K562 (cell line): ENCODE data around the gene ITPR1. TPM values are rescaled to one million over a fixed set of nuclear protein-coding genes. Genes with fewer than 3 reads are reported as not detected.

Experiments
- ATF6 ChIP-seq: sonication (generic); formaldehyde crosslinking; IDR thresholded peaks from 2 replicates; pipeline ENCODE4 v1.4.0; 2020; ENCODE audit warnings: mild to moderate bottlenecking, missing genetic modification reagents
- CBX8 ChIP-seq: fragments of 200-600 bp; sonication (generic); IDR thresholded peaks from 2 replicates; pipeline ENCODE4 v1.6.1; 2012; ENCODE audit warnings: borderline replicate concordance, mixed run types, low read depth, mild to moderate bottlenecking, moderate library complexity, mixed read lengths, low read length, control low read depth, inconsistent platforms; ENCODE audit not compliant: poor library complexity, severe bottlenecking; ENCODE audit errors: extremely low read depth
- CHCHD3 ChIP-seq: fragments of 250-450 bp; sonication (Bioruptor Pico); IDR thresholded peaks from 2 replicates; pipeline ENCODE4 v2.1.2; 2022; ENCODE audit warnings: mild to moderate bottlenecking
- HBP1 ChIP-seq: fragments of 450-650 bp; formaldehyde crosslinking; IDR thresholded peaks from 2 replicates; pipeline ENCODE4 v1.4.0; 2022; ENCODE audit warnings: missing genetic modification characterization
- HIVEP1 ChIP-seq: fragments of 250-450 bp; sonication (Bioruptor Pico); IDR thresholded peaks from 2 replicates; pipeline ENCODE4 v1.4.0; 2020; ENCODE audit warnings: mild to moderate bottlenecking
- HMG20A ChIP-seq: fragments of 450-650 bp; formaldehyde crosslinking; conservative IDR thresholded peaks from 2 replicates; pipeline ENCODE4 v1.4.0; 2020; ENCODE audit warnings: mild to moderate bottlenecking, mixed read lengths
- MAFG ChIP-seq: fragments of 450-650 bp; conservative IDR thresholded peaks from 2 replicates; pipeline ENCODE4 v1.6.1; 2016; ENCODE audit warnings: missing genetic modification characterization, missing compliant biosample characterization
- PKNOX1 ChIP-seq: fragments of 450-650 bp; IDR thresholded peaks from 2 replicates; pipeline ENCODE4 v1.6.1; 2016
- POLR2A ChIP-seq: fragments of 450-650 bp; conservative IDR thresholded peaks from 2 replicates; pipeline ENCODE4 v1.6.1; 2016
- SP2 ChIP-seq: IDR thresholded peaks from 2 replicates; pipeline ENCODE4 v1.6.1; 2011; ENCODE audit warnings: mild to moderate bottlenecking, low read depth, low read length, moderate library complexity; ENCODE audit not compliant: poor library complexity, severe bottlenecking; ENCODE audit errors: extremely low read depth
- SREBF1 ChIP-seq: fragments of 150-350 bp; IDR thresholded peaks from 2 replicates; pipeline ENCODE4 v1.6.1; 2014; ENCODE audit warnings: antibody characterized with exemption, low read depth, low read length, borderline replicate concordance
- TARDBP ChIP-seq: fragments of 450-650 bp; IDR thresholded peaks from 2 replicates; pipeline ENCODE4 v1.6.1; 2016
- TSHZ1 ChIP-seq: fragments of 250-450 bp; sonication (Bioruptor Pico); IDR thresholded peaks from 2 replicates; pipeline ENCODE4 v1.4.0; 2020; ENCODE audit warnings: mild to moderate bottlenecking, moderate library complexity
- ZFP91 ChIP-seq: sonication (generic); formaldehyde crosslinking; IDR thresholded peaks from 2 replicates; pipeline ENCODE4 v1.8.0; 2022; ENCODE audit warnings: mild to moderate bottlenecking, missing genetic modification reagents
- ZNF140 ChIP-seq: fragments of 250-450 bp; sonication (Bioruptor Pico); IDR thresholded peaks from 2 replicates; pipeline ENCODE4 v1.8.0; 2021; ENCODE audit warnings: moderate library complexity, mild to moderate bottlenecking, inconsistent platforms
- ZNF3 ChIP-seq: fragments of 250-450 bp; sonication (Bioruptor Pico); IDR thresholded peaks from 2 replicates; pipeline ENCODE4 v1.5.0; 2021; ENCODE audit warnings: mild to moderate bottlenecking, moderate library complexity
- ZNF551 ChIP-seq: fragments of 250-450 bp; sonication (Bioruptor Pico); IDR thresholded peaks from 2 replicates; pipeline ENCODE4 v1.5.0; 2021; ENCODE audit warnings: mild to moderate bottlenecking, moderate library complexity
- ZNF583 ChIP-seq: fragments of 250-450 bp; sonication (Bioruptor Pico); IDR thresholded peaks from 2 replicates; pipeline ENCODE4 v1.4.0; 2020
- polyA plus RNA-seq, 8 experiments: library from polyadenylated mRNA; depleted of rRNA in 4 of 8; stranded (reverse) in 5 of 8; unstranded in 3 of 8; fragments of >200 nt; fragmentation: Nextera tagmentation in 2 of 8; fragmentation: Illumina TruSeq in 1 of 8; extraction: Ambion mirVana in 2 of 8; extraction: Trizol in 1 of 8; gene quantifications; 2 replicates each; pipeline versions ENCODE4 v1.2.1 to v1.2.3, GENCODE V29; 2011 to 2014; ENCODE audit warnings: inconsistent platforms in 1 of 8, missing spikeins in 1 of 8
- total RNA-seq, 7 experiments: library from RNA; depleted of rRNA in 6 of 7; stranded (reverse); fragments of >200 nt in 6 of 7; fragmentation: Illumina TruSeq in 2 of 7; extraction: Trizol in 2 of 7; gene quantifications; 2 replicates each; pipeline versions ENCODE4 v1.2.1 to v1.2.3, GENCODE V29; 2011 to 2021; ENCODE audit warnings: low replicate concordance in 1 of 7

ITPR1 gene
- total and polyA plus RNA-seq, 9 of the 15 experiments (the other 6 are each of a cell fraction or from before 2014, with no cell fraction given): 22.4 to 40.0 (median 27.4) TPM

GRCh38 chr3:4740397-4741105 is 247.4 kb downstream of the ITPR1 start (continued):
- TF ChIP-seq HBP1 (CRISPR knock-in tag): no peak
- TF ChIP-seq SREBF1: no peak
- TF ChIP-seq PKNOX1: no peak
- TF ChIP-seq ZFP91 (CRISPR knock-in tag): 0 out of 2 replicates have a peak, but pooled peaks have one; percentile 33
- TF ChIP-seq CBX8: no peak
- no peak for TF ChIP-seq POLR2A
- no peak for TF ChIP-seq ZNF140
- no peak for TF ChIP-seq ATF6 (CRISPR knock-in tag)
- no peak for TF ChIP-seq ZNF551 (CRISPR knock-in tag)
- no peak for TF ChIP-seq TARDBP
- no peak for TF ChIP-seq SP2
- TF ChIP-seq HIVEP1 (CRISPR knock-in tag): peak; percentile 24; the same call in 1 of the 2 replicates
- TF ChIP-seq CHCHD3 (CRISPR knock-in tag): no peak
- TF ChIP-seq ZNF3: no peak
- TF ChIP-seq TSHZ1 (CRISPR knock-in tag): peak; percentile 76; the same call in 1 of the 2 replicates
- TF ChIP-seq MAFG (tag): no peak
- 0 out of 2 replicates have a peak, but pooled peaks have one; percentile 22 for TF ChIP-seq ZNF583 (CRISPR knock-in tag)
- 0 out of 2 replicates have a peak, but pooled peaks have one; percentile 23 for TF ChIP-seq HMG20A
